SU-DHL-6 (cell line): ENCODE measurements around the gene SLC19A1.

Experiments
- CTCF ChIP-seq: fragments of 200-600 bp; sonication (generic); IDR thresholded peaks from one replicate; pipeline ENCODE4 v1.5.1; 2017; ENCODE audit warnings: antibody characterized with exemption, mild to moderate bottlenecking, low read length, moderate library complexity; ENCODE audit not compliant: insufficient read depth, poor library complexity, severe bottlenecking
- EZH2phosphoT487 ChIP-seq: fragments of 200-600 bp; sonication (generic), shearing (Covaris generic); conservative IDR thresholded peaks from 2 replicates; pipeline ENCODE4 v1.6.1; 2018; ENCODE audit warnings: mild to moderate bottlenecking, antibody characterized with exemption, low read length, moderate library complexity, mixed read lengths

- TF ChIP-seq CTCF: no peak
- no peak for TF ChIP-seq EZH2phosphoT487
Observed at GRCh38 chr21:45498646-45499000, 43.6 kb downstream of the SLC19A1 start.
